ENCODE results near the gene TRAPPC2.
"Not testable (repeated sequence)": the region's sequence is repeated elsewhere in the genome, so short reads cannot be mapped to it uniquely, and the experiment has no call there.

The TRAPPC2 gene

DNA sequence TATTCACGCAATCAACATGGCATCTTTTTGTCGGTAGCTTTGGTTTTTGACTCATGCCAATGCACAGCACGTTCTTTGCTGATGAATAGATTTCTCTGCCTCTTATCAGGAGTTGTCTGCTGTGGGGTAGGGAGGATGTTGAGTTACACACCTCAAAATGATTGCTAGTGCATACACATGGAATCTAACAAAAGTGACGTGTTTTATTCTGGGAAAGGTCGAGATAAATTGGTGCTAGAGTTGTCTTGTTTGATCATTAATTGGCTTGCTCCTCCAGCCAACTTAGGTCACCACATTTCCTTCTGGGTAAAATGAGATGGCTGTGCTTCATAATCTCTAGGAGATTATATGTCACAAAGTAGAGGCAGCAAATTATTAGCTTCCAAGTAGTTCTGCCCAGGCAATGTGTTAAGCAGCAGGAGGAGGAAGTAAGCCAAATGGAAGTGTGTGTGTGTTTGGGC, 41.6 kb downstream of the TRAPPC2 start:
- ATAC-seq (replicated peaks; ENCODE audit: extremely low read depth, poor library complexity, severe bottlenecking) = no peak
- Mint-ChIP-seq H3K9me3 (no peaks in the 10 kb centered on the region), H3K27ac (ENCODE audit: low read depth) (peak overlapping the region; percentile 83), H3K4me3 (peak overlapping the region; percentile 83), H3K27me3 (no peaks in the 10 kb centered on the region), H3K36me3 (ENCODE audit: insufficient read depth) (peaks cover 10% of the 10 kb centered on the region), H3K4me1 (peaks cover 56% of the 10 kb centered on the region)
- DNase-seq (ENCODE audit: low spot score in 2 of 2) = no peak

DNA sequence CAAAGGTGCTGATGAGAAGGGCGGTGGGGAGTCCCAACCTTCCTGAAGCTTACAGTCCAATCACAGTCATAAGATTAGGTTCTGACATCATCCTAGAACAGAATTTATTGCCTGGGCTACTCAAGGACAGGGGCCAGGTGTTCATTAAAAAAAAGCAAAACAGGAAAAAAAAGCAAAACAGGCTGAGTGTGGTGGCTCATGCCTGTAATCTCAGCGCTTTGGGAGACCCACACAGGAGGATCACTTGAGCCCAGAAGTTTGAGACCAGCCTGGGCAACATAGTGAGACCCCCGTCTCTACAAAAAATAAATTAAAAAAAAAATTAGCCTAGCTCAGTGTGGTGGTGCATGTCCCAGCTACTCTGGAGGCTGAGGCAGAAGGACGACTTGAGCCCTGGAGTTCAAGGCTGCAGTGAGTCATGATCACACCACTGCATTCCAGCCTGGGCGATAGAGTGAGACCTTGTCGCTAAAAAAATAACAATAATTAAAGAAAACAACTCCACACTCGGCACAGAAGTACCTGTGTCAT, 42.5 kb downstream of the TRAPPC2 start:
- peak; percentile 17 for ATAC-seq (replicated peaks; ENCODE audit: extremely low read depth, poor library complexity, severe bottlenecking)
- no peaks in the 10 kb centered on the region for H3K27me3 Mint-ChIP-seq
- H3K9me3 Mint-ChIP-seq = no peaks in the 10 kb centered on the region
- peaks cover 50% of the 10 kb centered on the region for H3K4me1 Mint-ChIP-seq
- DNase-seq (ENCODE audit: low spot score in 2 of 2) = no peak
- H3K27ac Mint-ChIP-seq (ENCODE audit: low read depth) = peak overlapping the region; percentile 83
- peak overlapping the region; percentile 83 for H3K4me3 Mint-ChIP-seq
- H3K36me3 Mint-ChIP-seq (ENCODE audit: insufficient read depth) = peaks cover 6% of the 10 kb centered on the region

DNA sequence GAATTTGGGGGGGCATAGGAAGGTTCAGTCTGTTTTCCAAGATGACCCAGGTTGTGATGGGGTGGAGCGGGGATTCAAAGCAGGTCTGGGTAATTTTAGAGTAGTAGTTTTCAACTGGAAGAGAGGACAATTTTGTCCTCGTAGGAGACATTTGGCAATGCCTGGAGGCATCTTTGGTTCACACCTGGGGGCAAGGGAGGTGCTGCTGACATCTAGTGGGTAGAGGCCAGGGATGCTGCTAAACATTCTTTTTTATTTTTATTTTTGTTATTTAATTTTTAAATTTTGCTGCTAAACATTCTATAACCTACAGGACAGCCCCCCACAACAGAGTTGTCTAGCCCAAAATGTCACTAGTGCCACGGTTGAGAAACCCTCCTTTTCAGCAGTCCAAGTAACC, 43.6 kb downstream of the TRAPPC2 start:
- DNase-seq (ENCODE audit: low spot score in 2 of 2) = no peak
- ATAC-seq (replicated peaks; ENCODE audit: extremely low read depth, poor library complexity, severe bottlenecking) = no peak
- Mint-ChIP-seq H3K36me3 (ENCODE audit: insufficient read depth) (peaks cover 6% of the 10 kb centered on the region), H3K4me3 (peak overlapping the region; percentile 83), H3K27me3 (no peaks in the 10 kb centered on the region), H3K9me3 (no peaks in the 10 kb centered on the region), H3K27ac (ENCODE audit: low read depth) (peak overlapping the region; percentile 83), H3K4me1 (peaks cover 43% of the 10 kb centered on the region)

DNA sequence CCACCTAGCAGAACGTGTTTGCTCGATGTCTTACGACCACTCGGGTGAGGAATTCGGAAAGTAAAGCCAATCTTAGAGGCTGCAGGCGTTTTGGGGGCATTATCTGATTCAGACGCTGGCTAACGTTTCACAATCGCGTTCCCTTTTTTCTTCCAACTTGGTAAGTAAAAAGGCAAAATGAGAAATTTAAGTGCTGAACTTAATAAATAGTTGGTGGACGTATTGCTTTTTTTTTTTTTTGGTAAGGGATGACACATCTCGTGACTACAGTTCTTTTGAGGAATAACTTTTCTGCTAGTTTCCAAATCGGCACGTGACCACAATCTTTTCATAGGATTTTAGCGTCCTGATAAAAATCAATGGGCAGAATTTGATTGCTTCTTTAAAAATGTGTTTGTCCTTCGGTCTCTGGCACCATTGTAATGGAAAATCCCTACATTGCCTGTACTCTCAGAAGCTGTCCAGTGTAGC, 44.6 kb downstream of the TRAPPC2 start:
- peak overlapping the region; percentile 83 for H3K4me3 Mint-ChIP-seq
- peaks cover 42% of the 10 kb centered on the region for H3K4me1 Mint-ChIP-seq

DNA sequence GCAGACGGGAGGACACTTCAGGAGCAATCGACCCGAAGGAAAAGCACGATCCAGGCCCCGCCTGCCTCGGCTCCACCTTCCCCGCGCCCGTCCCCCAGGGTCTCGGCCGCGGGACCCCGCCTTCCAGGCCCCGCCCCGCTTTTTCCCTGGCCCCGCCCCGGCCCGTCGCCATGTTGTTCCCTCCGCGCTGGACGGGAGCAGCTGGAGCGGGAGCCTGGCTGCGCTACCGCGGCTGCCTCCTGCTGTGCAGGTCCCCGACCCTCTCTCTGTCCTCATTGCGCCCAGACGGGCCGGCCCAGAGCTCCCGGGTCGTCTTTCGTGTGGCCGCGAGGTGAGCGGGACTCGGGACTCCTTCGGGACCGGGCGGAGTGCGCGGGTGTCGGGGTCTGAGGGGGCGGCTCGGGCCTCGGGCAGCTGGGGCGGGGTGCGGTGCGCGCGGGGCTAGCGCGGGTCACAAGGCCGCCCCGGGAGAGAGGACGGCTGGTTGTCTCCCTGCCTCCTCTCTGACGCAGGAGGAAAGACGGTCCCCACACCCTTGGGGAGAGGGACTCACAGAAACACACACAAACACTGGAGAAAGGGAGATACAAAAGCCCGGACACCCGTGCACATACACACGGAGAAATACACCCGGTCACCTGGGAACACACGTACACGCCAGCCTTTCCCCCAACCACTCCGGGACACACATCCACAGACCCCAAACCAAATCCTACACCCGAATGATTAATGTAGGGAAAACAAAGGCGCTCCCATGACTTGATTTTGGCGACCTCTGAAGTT, 45.3 kb downstream of the TRAPPC2 start, which contains the start of gene RAB9A:
Gene RAB9A (plus strand): TSS at position 171 of the 783 bp plus-strand sequence. CDS start 19,619 bp downstream, outside the sequence.
- H3K4me1 Mint-ChIP-seq = peaks cover 40% of the 10 kb centered on the region
- peaks cover 6% of the 10 kb centered on the region for H3K36me3 Mint-ChIP-seq (ENCODE audit: insufficient read depth)
- DNase-seq (ENCODE audit: low spot score in 2 of 2) = peak; percentile 56 to 59
- no peaks in the 10 kb centered on the region for H3K9me3 Mint-ChIP-seq
- no peaks in the 10 kb centered on the region for H3K27me3 Mint-ChIP-seq
- H3K4me3 Mint-ChIP-seq = peak within 1 kb of the TSS; percentile 83
- peak; percentile 77 for ATAC-seq (replicated peaks; ENCODE audit: extremely low read depth, poor library complexity, severe bottlenecking)
- peak within 1 kb of the TSS; percentile 83 for H3K27ac Mint-ChIP-seq (ENCODE audit: low read depth)

More for the DNA sequence above, 44.6 kb downstream of the TRAPPC2 start:
- peaks cover 6% of the 10 kb centered on the region for H3K36me3 Mint-ChIP-seq (ENCODE audit: insufficient read depth)
- ATAC-seq (replicated peaks; ENCODE audit: extremely low read depth, poor library complexity, severe bottlenecking) = no peak
- H3K27ac Mint-ChIP-seq (ENCODE audit: low read depth) = peak overlapping the region; percentile 83
- DNase-seq (ENCODE audit: low spot score in 2 of 2) = no peak
- no peaks in the 10 kb centered on the region for H3K27me3 Mint-ChIP-seq
- no peaks in the 10 kb centered on the region for H3K9me3 Mint-ChIP-seq

DNA sequence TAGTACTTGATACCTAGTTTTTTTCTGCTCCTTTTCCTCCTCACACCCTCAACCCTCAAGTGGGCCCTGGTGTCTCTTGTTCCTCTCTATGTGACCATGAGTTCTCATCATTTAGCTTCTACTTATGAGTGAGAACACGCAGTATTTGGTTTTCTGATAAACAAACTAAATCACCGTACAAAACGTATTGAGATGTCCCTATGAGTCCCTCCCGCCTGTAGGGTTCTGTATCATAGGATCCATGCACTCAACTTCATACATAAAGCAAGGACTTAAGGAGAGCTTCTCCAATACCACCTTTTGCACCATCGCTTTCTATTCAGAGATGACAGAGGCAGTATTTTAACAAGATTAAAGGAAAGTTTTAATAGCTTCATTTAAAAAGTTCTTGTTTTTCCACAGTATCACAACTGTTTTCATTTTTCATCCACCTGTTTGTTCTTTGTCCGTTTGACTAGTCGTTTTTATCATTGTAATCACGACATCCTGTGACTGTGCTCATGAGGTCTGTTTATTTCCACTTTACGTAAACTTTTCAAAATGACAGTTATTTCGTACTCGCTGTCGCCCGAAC, 45.9 kb downstream of the TRAPPC2 start:
- Mint-ChIP-seq H3K4me3 (peak overlapping the region; percentile 83), H3K27me3 (no peaks in the 10 kb centered on the region), H3K4me1 (peaks cover 37% of the 10 kb centered on the region), H3K9me3 (no peaks in the 10 kb centered on the region), H3K36me3 (ENCODE audit: insufficient read depth) (peaks cover 6% of the 10 kb centered on the region), H3K27ac (ENCODE audit: low read depth) (peak overlapping the region; percentile 83)
- ATAC-seq (replicated peaks; ENCODE audit: extremely low read depth, poor library complexity, severe bottlenecking) = peak; percentile 30
- DNase-seq (ENCODE audit: low spot score in 2 of 2) = no peak

DNA sequence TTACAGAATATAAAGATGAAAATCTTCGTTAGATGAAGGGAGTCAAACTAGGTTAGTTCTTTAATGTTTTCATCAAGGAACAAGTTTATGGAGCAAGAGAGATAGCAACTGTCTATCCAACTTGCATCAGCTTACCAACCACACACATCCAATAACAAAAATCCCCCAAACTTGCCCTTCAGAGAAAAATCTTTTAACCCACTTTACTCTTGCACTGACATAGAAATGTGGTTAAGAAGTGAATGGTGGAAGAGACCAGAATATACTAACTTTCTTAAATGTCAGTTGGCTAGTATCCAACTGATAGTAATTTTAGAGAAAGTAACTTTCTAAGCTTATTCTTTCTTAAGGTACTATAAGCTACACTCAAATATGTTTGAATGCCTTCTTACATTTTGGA, 47.2 kb downstream of the TRAPPC2 start:
- no peak for DNase-seq (ENCODE audit: low spot score in 2 of 2)
- Mint-ChIP-seq H3K9me3 (no peaks in the 10 kb centered on the region), H3K4me1 (peaks cover 24% of the 10 kb centered on the region), H3K36me3 (ENCODE audit: insufficient read depth) (peaks cover 3% of the 10 kb centered on the region), H3K27ac (ENCODE audit: low read depth) (no peak overlapping the region), H3K27me3 (no peaks in the 10 kb centered on the region), H3K4me3 (no peak overlapping the region)
- no peak for ATAC-seq (replicated peaks; ENCODE audit: extremely low read depth, poor library complexity, severe bottlenecking)

DNA sequence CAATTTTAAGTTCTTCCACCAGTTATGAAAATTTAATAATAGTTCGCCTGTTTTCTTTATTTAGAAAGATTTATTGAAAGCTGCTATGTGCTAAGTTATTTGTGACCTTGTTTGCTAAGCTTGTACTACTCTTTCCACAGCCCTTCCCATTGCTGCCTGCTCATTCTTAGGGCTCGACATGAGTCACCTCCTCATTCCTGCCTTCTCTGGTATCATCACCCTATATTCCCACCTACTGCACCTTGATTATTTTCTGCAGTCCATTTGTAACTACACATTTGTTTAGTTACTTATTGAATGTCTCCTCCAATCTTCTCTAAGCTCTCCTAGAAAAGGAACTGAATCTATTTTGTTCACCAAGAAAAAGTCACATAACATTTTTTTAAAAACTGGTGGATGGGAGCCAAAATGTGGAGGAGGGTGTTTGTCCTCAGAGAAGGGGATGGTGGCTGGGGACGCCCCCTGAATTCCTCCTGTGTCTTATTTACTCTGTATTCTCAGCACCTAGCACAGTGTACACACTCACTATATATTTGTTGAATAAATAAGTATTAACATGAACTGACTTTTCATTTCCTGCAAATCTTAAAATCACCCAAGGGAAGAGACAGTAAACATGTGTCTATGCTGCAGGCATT, 49.2 kb downstream of the TRAPPC2 start:
- H3K4me1 Mint-ChIP-seq = peaks cover 16% of the 10 kb centered on the region
- no peaks in the 10 kb centered on the region for H3K9me3 Mint-ChIP-seq
- no peaks in the 10 kb centered on the region for H3K27me3 Mint-ChIP-seq
- no peak for ATAC-seq (replicated peaks; ENCODE audit: extremely low read depth, poor library complexity, severe bottlenecking)
- no peak for DNase-seq (ENCODE audit: low spot score in 2 of 2)
- H3K36me3 Mint-ChIP-seq (ENCODE audit: insufficient read depth) = peaks cover 3% of the 10 kb centered on the region
- no peak overlapping the region for H3K4me3 Mint-ChIP-seq
- H3K27ac Mint-ChIP-seq (ENCODE audit: low read depth) = peak overlapping the region; percentile 52

DNA sequence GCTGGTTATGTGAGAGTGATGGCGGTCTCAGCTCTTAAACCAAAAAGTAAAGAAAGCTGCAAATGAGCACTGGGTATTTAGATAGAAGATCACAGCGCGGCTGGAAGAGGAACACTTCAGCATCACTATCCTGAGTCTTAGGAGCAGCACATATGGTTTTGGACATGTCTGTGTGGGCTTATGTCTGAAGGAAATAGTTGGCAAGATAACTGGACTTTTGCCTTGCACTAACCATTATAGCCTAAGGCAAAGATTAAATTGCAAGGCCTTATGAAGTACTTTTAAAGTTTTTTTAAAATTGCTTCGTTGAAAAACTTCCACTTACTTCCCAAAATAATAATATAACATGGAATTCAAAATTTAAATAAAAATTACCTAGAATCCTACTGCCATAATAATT, 50.1 kb downstream of the TRAPPC2 start:
- Mint-ChIP-seq H3K9me3 (no peaks in the 10 kb centered on the region), H3K4me3 (no peak overlapping the region), H3K4me1 (peaks cover 15% of the 10 kb centered on the region), H3K27ac (ENCODE audit: low read depth) (peak overlapping the region; percentile 52), H3K36me3 (ENCODE audit: insufficient read depth) (peaks cover 5% of the 10 kb centered on the region), H3K27me3 (no peaks in the 10 kb centered on the region)
- DNase-seq (ENCODE audit: low spot score in 2 of 2) (no peak), ATAC-seq (replicated peaks; ENCODE audit: extremely low read depth, poor library complexity, severe bottlenecking) (no peak)

DNA sequence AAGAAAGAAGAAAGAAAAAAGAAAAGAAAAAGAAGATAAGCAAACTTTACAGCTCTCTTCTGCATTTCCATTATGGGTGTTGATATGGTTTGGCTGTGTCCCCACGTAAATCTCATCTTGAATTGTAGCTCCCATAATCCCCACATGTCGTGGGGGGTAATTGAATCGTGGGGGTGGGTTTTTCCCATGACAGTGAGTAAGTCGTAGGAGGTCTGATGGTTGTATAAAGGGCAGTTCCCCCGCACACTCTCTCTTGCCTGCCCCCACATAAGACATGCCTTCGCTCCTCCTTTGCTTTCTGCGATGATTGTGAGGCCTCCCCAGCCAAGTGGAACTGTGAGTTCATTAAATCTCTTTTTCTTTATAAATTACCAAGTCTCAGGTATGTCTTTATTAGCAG, 52.8 kb downstream of the TRAPPC2 start:
- no peak overlapping the region for H3K4me3 Mint-ChIP-seq
- no peaks in the 10 kb centered on the region for H3K9me3 Mint-ChIP-seq
- ATAC-seq (replicated peaks; ENCODE audit: extremely low read depth, poor library complexity, severe bottlenecking) (no peak), DNase-seq (ENCODE audit: low spot score in 2 of 2) (no peak)
- no peak overlapping the region for H3K27ac Mint-ChIP-seq (ENCODE audit: low read depth)
- H3K4me1 Mint-ChIP-seq = peaks cover 9% of the 10 kb centered on the region
- peaks cover 5% of the 10 kb centered on the region for H3K36me3 Mint-ChIP-seq (ENCODE audit: insufficient read depth)
- H3K27me3 Mint-ChIP-seq = no peaks in the 10 kb centered on the region

DNA sequence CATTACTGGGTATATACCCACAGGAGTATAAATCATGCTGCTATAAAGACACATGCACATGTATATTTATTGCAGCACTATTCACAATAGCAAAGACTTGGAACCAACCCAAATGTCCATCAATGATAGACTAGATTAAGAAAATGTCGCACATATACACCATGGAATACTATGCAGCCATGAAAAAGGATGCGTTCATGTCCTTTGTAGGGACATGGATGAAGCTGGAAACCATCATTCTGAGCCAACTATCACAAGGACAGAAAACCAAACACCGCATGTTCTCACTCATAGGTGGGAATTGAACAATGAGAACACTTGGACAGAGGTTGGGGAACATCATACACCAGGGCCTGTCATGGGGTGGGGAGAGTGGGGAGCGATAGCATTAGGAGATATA, 54.7 kb downstream of the TRAPPC2 start:
- H3K4me1 Mint-ChIP-seq; H3K27ac Mint-ChIP-seq (ENCODE audit: low read depth); H3K27me3 Mint-ChIP-seq; H3K9me3 Mint-ChIP-seq; ATAC-seq (replicated peaks; ENCODE audit: extremely low read depth, poor library complexity, severe bottlenecking); H3K4me3 Mint-ChIP-seq; DNase-seq (ENCODE audit: low spot score in 2 of 2); H3K36me3 Mint-ChIP-seq (ENCODE audit: insufficient read depth): not testable (repeated sequence)

DNA sequence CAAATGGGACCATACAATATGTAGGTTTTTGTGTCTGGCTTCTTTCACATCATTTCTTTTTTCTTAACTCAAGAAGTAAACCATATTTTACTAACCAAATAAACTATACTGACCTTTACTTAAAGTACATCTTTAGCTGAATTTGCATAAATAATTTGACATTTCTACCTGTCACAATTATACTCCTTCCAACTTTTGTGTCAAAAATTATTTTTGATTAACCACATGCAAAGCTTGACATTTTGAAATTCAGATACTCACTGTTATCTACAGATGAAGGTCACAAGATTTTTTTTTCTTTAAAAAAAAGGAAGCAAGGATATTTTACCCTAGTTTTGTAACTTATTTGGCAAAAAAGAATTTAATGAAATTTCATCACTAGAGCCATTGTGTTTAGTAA, 57.5 kb downstream of the TRAPPC2 start:
- no peak overlapping the region for H3K27ac Mint-ChIP-seq (ENCODE audit: low read depth)
- DNase-seq (ENCODE audit: low spot score in 2 of 2) = no peak
- no peak for ATAC-seq (replicated peaks; ENCODE audit: extremely low read depth, poor library complexity, severe bottlenecking)
- peaks cover 5% of the 10 kb centered on the region for H3K36me3 Mint-ChIP-seq (ENCODE audit: insufficient read depth)
- H3K4me3 Mint-ChIP-seq = no peak overlapping the region
- no peaks in the 10 kb centered on the region for H3K9me3 Mint-ChIP-seq
- H3K27me3 Mint-ChIP-seq = no peaks in the 10 kb centered on the region
- no peaks in the 10 kb centered on the region for H3K4me1 Mint-ChIP-seq

Measured in central memory CD8-positive, alpha-beta T cell (primary cell).